Naive thymus-derived CD8-positive, alpha-beta T cell (primary cell): ENCODE data around the gene DPY19L3. TPM values are rescaled to one million over a fixed set of nuclear protein-coding genes. Genes with fewer than 3 reads are reported as not detected.

Experiments used
- ATAC-seq, 2 donors: fragments of 150-1000 bp; cut with Tn5 transposase in 1 of 2; sonication (Bioruptor Pico), chemical (Tn5 transposase) in 1 of 2; 1 replicate in 1 of 2; 2 replicates in 1 of 2; pipeline ENCODE4 v1.10.0; 2021; ENCODE audit warnings: mild to moderate bottlenecking in 2 of 2, moderate library complexity in 2 of 2
- POLR2A ChIA-PET: fragments of 350-600 bp; sonication (Branson Sonifier 250); formaldehyde crosslinking; loops from one replicate; lab custom pipeline; 2021; ENCODE audit warnings: antibody characterized with exemption; lab: Charles Lee
- DNase-seq, 10 donors: peaks; one replicate each; pipeline versions ENCODE4 v3.0.0 to v3.0.0-alpha.2; 2020 to 2022
- H3K27ac Mint-ChIP-seq, 10 donors: one replicate each; pipeline ENCODE4 v1.8.0; 2020 to 2022; ENCODE audit warnings: mild to moderate bottlenecking in 10 of 10, mixed read lengths in 10 of 10, moderate library complexity in 4 of 10, inconsistent platforms in 1 of 10
- H3K27me3 Mint-ChIP-seq, 5 donors: one replicate each; pipeline ENCODE4 v1.8.0; 2021 to 2022; ENCODE audit warnings: mixed read lengths in 5 of 5
- H3K36me3 Mint-ChIP-seq, 3 donors: one replicate each; pipeline ENCODE4 v1.8.0; 2020 to 2022; ENCODE audit warnings: mixed read lengths in 3 of 3, mild to moderate bottlenecking in 2 of 3, inconsistent platforms in 1 of 3
- H3K4me1 Mint-ChIP-seq, 4 donors: one replicate each; pipeline ENCODE4 v1.8.0; 2021 to 2022; ENCODE audit warnings: mixed read lengths in 4 of 4
- H3K4me3 Mint-ChIP-seq, 10 donors: one replicate each; pipeline ENCODE4 v1.8.0; 2020 to 2022; ENCODE audit warnings: mild to moderate bottlenecking in 10 of 10, mixed read lengths in 10 of 10, moderate library complexity in 6 of 10, inconsistent platforms in 1 of 10
- H3K9me3 Mint-ChIP-seq, 9 donors: one replicate each; pipeline ENCODE4 v1.8.0; 2020 to 2022; ENCODE audit warnings: mixed read lengths in 9 of 9, mild to moderate bottlenecking in 3 of 9, inconsistent platforms in 1 of 9, moderate library complexity in 1 of 9
- polyA plus RNA-seq, 3 donors: library from polyadenylated mRNA; unstranded; fragments of 300-500 nt; fragmentation: Illumina TruSeq; gene quantifications; one replicate each; pipeline ENCODE4 v1.2.3, GENCODE V29; 2021
- total RNA-seq, 8 experiments: library from RNA in 2 of 8; stranded (reverse) in 2 of 8; gene quantifications; one replicate each; pipeline ENCODE4 v1.2.3 and lab custom pipeline; 2021 to 2026

DPY19L3 gene
- total and polyA plus RNA-seq, 5 experiments from 2014 or later, result 2.5 to 24.3 (median 4.3) TPM

- H3K36me3 Mint-ChIP-seq, result peaks cover 4 to 36% (median 14%) of the 10 kb centered on the region in 3 donors
- H3K9me3 Mint-ChIP-seq, result no peaks in the 10 kb centered on the region
- peak overlapping the region in 1 of 10 donors; percentile 36 for H3K27ac Mint-ChIP-seq
- H3K4me3 Mint-ChIP-seq, result no peak overlapping the region
- H3K27me3 Mint-ChIP-seq, result no peaks in the 10 kb centered on the region
- no peaks in the 10 kb centered on the region for H3K4me1 Mint-ChIP-seq
- POLR2A ChIA-PET, result no interaction called here
- ATAC-seq (no peak), DNase-seq (no peak)
These were observed 52.1 kb downstream of the DPY19L3 start for GRCh38 chr19:32457571-32458158.

GRCh38 chr19:32458500-32459123, 53.0 kb downstream of the DPY19L3 start:
- POLR2A ChIA-PET, result no interaction called here
- Mint-ChIP-seq H3K27ac (peak overlapping the region in 1 of 10 donors; percentile 36), H3K4me3 (no peak overlapping the region), H3K27me3 (no peaks in the 10 kb centered on the region), H3K36me3 (peaks cover 4 to 40% (median 11%) of the 10 kb centered on the region in 3 donors), H3K4me1 (no peaks in the 10 kb centered on the region), H3K9me3 (no peaks in the 10 kb centered on the region)
- no peak for ATAC-seq
- DNase-seq, result no peak

DNA sequence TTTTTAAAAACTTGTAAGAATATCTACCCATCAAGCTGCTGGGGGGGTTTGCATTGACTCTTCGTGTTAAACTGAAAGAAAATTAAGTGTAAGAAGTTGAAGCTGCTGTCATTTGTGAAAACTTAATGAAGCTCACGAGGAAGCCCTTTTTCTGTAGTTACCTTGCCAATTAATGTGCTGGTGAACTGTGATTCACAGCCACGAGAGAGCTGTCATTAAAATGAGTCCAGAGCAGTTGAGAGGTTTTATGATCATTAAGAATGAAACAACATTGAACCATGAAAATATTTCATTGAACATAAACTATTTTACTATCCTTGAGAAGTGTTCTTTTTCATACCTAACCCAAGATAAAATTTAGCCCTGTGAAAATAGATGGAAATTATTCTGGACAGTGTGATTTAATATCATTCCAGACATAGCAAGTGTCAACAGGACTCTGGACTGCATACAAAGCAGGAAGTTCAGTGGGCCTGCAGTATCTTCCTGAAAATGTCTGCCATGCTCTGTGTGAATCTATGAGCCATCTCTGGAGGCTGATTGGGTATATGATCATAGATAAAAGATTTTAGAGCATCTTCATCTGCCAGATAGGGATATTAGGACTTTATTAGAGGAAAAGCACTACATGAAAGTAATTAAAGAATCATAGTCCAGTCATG, 53.8 kb downstream of the DPY19L3 start:
- POLR2A ChIA-PET, result no interaction called here
- Mint-ChIP-seq H3K4me3 (no peak overlapping the region), H3K4me1 (no peaks in the 10 kb centered on the region)

DNA sequence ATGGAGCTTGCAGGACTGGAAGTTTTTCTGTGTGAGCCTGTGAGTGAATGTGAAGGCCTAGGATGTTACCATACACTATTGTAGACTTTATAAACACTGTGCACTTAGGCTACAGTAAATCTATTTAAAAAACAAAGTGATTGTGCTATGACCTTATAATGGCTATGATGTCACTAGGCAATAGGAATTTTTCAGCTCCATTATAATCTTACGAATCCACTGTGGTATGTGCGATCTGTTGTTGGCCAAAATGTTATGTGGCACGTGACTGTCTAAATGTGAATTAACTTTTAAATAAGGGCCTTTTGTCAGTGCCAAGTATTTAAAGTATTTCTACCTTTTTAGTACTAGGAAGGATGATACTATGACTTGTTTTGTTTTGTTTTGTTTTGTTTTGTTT, 54.9 kb downstream of the DPY19L3 start:
- no peak overlapping the region for H3K27ac Mint-ChIP-seq
- H3K4me3 Mint-ChIP-seq, result no peak overlapping the region
- POLR2A ChIA-PET, result no interaction called here
- H3K27me3 Mint-ChIP-seq, result no peaks in the 10 kb centered on the region
- no peaks in the 10 kb centered on the region for H3K9me3 Mint-ChIP-seq
- peaks cover 4 to 32% (median 7%) of the 10 kb centered on the region in 3 donors for H3K36me3 Mint-ChIP-seq
- DNase-seq (no peak), ATAC-seq (no peak)
- no peaks in the 10 kb centered on the region for H3K4me1 Mint-ChIP-seq

More for the DNA sequence above, 53.8 kb downstream of the DPY19L3 start:
- peaks cover 4 to 37% (median 8%) of the 10 kb centered on the region in 3 donors for H3K36me3 Mint-ChIP-seq
- DNase-seq (no peak), ATAC-seq (no peak)
- no peaks in the 10 kb centered on the region for H3K9me3 Mint-ChIP-seq
- H3K27ac Mint-ChIP-seq, result no peak overlapping the region
- no peaks in the 10 kb centered on the region for H3K27me3 Mint-ChIP-seq

DNA sequence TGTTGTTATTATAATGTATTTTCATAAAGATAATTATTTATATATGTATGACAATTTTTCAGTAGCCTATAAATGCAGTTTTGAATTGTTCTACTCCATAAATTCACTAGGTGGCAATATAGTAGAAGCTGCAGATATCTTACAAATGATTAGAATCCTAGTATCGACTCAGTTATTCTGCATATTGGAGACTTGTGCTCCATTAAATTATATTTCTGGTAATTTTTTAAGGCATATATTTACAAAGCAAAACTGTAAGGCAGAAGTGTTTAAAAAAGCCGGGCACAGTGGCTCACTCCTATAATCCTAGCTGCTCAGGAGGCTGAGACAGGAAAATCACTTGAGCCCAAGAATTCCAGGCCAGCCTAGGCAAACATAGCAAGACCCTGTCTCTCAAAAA, 58.7 kb downstream of the DPY19L3 start:
- H3K27ac Mint-ChIP-seq, result no peak overlapping the region
- H3K4me3 Mint-ChIP-seq, result no peak overlapping the region
- no peaks in the 10 kb centered on the region for H3K27me3 Mint-ChIP-seq
- POLR2A ChIA-PET, result interaction anchor here (0.5 kb wide), 1 partner anchor 558 kb away, joined by 3 read pairs; no protein-coding TSS in a partner anchor
- peak in 2 of 10 donors; percentile 1 to 5 for DNase-seq
- no peaks in the 10 kb centered on the region for H3K4me1 Mint-ChIP-seq
- peaks cover 0 to 12% (median 3%) of the 10 kb centered on the region in 3 donors for H3K36me3 Mint-ChIP-seq
- no peak for ATAC-seq
- H3K9me3 Mint-ChIP-seq, result no peaks in the 10 kb centered on the region

GRCh38 chr19:32465176-32465575, 59.6 kb downstream of the DPY19L3 start:
- ATAC-seq (no peak), DNase-seq (no peak)
- POLR2A ChIA-PET, result no interaction called here
- no peaks in the 10 kb centered on the region for H3K27me3 Mint-ChIP-seq
- H3K27ac Mint-ChIP-seq, result no peak overlapping the region
- no peaks in the 10 kb centered on the region for H3K4me1 Mint-ChIP-seq
- H3K4me3 Mint-ChIP-seq, result no peak overlapping the region
- H3K36me3 Mint-ChIP-seq, result peaks cover 0 to 19% (median 3%) of the 10 kb centered on the region in 3 donors
- no peaks in the 10 kb centered on the region for H3K9me3 Mint-ChIP-seq

- Mint-ChIP-seq H3K27me3 (no peaks in the 10 kb centered on the region), H3K4me3 (no peak overlapping the region), H3K4me1 (no peaks in the 10 kb centered on the region), H3K36me3 (peaks cover 0 to 23% (median 5%) of the 10 kb centered on the region in 3 donors), H3K27ac (no peak overlapping the region), H3K9me3 (no peaks in the 10 kb centered on the region)
- ATAC-seq (no peak), DNase-seq (no peak)
- POLR2A ChIA-PET, result no interaction called here
These were observed 64.2 kb downstream of the DPY19L3 start for GRCh38 chr19:32469795-32470194.

GRCh38 chr19:32471095-32471494, 65.5 kb downstream of the DPY19L3 start:
- no peak overlapping the region for H3K4me3 Mint-ChIP-seq
- H3K27me3 Mint-ChIP-seq, result no peaks in the 10 kb centered on the region
- ATAC-seq, result no peak
- no peak overlapping the region for H3K27ac Mint-ChIP-seq
- H3K36me3 Mint-ChIP-seq, result peaks cover 0 to 23% (median 5%) of the 10 kb centered on the region in 3 donors
- POLR2A ChIA-PET, result no interaction called here
- DNase-seq, result no peak
- no peaks in the 10 kb centered on the region for H3K9me3 Mint-ChIP-seq
- no peaks in the 10 kb centered on the region for H3K4me1 Mint-ChIP-seq

- DNase-seq, result no peak
- no peaks in the 10 kb centered on the region for H3K4me1 Mint-ChIP-seq
- H3K27me3 Mint-ChIP-seq, result no peaks in the 10 kb centered on the region
- H3K4me3 Mint-ChIP-seq, result no peak overlapping the region
- H3K36me3 Mint-ChIP-seq, result peaks cover 0 to 26% (median 5%) of the 10 kb centered on the region in 3 donors
- H3K27ac Mint-ChIP-seq, result no peak overlapping the region
- POLR2A ChIA-PET, result no interaction called here
- no peaks in the 10 kb centered on the region for H3K9me3 Mint-ChIP-seq
- ATAC-seq, result no peak
These were observed 66.2 kb downstream of the DPY19L3 start for GRCh38 chr19:32471811-32472210.

DNA sequence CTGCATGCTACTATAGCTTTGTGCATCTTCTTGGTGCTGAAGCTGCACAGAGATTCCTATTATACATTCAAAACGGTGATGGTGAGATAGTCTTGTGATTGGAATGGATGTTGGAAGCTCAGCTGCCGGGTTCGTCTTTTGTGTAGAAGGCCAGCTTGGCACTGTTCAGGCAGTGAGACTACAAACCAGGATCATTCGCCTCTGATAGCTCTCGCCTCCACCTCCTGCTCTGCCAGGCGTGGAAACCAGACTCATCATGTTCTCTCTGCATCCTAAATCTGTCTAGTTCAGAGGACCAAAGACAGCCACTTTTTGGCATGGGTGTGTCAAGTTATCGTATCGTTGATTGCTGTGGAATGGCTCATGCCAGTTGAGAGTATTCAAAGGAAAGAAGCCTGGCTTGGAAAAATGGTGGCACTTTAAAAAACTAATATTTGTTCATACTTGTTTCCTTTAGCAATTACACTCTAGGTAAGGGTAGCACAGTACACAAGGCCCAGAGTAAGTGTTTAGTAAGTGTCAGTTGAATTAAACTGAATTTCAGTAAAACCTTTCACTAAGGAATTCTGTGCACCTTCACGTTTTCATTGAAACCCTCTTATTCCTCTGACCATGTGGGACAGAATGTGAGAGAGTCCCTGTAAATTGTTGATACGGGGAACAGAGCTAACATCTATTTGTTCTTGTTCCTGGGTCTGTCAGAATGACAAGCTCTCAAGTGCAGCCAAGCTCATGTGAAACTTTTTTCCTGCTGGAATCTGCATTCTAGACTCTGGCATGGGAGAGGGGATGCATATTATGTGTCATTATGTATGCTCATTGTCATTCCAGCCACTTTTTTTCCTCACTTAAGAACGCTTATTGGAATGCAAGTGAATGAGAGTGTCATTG, 69.8 kb downstream of the DPY19L3 start:
- Mint-ChIP-seq H3K27me3 (no peaks in the 10 kb centered on the region), H3K27ac (no peak overlapping the region), H3K9me3 (no peaks in the 10 kb centered on the region), H3K4me3 (no peak overlapping the region), H3K36me3 (peaks cover 8 to 36% (median 23%) of the 10 kb centered on the region in 3 donors), H3K4me1 (no peaks in the 10 kb centered on the region)
- DNase-seq (no peak), ATAC-seq (no peak)
- POLR2A ChIA-PET, result no interaction called here

DNA sequence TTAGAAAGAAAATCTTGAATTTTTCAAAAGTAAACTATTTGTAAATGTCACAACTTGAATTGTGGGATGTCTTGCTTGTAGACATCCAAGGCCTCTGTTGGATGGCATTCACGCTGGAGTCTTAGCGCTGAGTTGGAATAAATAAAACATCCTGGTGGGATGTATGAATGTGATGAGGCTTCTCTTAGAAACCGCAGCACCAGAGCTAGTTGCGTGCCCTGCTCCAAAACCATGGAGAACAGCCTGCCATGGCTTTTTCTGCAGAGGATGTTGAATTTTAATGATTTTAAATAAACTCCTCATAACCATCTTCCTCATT, 70.4 kb downstream of the DPY19L3 start:
- Mint-ChIP-seq H3K4me3 (no peak overlapping the region), H3K27ac (no peak overlapping the region), H3K9me3 (no peaks in the 10 kb centered on the region), H3K36me3 (peaks cover 8 to 38% (median 26%) of the 10 kb centered on the region in 3 donors), H3K27me3 (no peaks in the 10 kb centered on the region), H3K4me1 (no peaks in the 10 kb centered on the region)
- ATAC-seq, result no peak
- DNase-seq, result no peak
- POLR2A ChIA-PET, result no interaction called here

DNA sequence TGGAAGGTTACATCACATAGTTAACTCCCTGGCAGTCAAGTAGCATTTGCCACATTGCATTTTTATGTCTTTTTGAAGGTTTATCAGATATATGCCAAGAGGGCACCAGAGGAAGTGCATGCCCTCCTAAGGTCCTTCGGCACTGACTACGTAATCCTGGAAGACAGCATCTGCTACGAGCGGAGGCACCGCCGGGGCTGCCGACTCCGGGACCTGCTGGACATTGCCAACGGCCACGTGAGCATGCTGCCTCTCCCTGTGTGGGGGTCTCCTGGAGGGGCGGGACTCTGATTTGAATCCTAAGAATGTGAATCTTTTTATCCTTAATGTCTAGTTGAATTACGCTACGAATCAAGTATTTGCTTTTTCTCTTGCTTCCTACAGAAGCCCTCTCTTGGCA, 74.8 kb downstream of the DPY19L3 start:
- H3K4me1 Mint-ChIP-seq, result no peaks in the 10 kb centered on the region
- no peak overlapping the region for H3K27ac Mint-ChIP-seq
- no peaks in the 10 kb centered on the region for H3K9me3 Mint-ChIP-seq
- POLR2A ChIA-PET, result no interaction called here
- H3K27me3 Mint-ChIP-seq, result no peaks in the 10 kb centered on the region
- H3K36me3 Mint-ChIP-seq, result peaks cover 19 to 71% (median 51%) of the 10 kb centered on the region in 3 donors
- no peak for DNase-seq
- no peak for ATAC-seq
- no peak overlapping the region for H3K4me3 Mint-ChIP-seq

GRCh38 chr19:32483574-32483973, 78.0 kb downstream of the DPY19L3 start:
- Mint-ChIP-seq H3K27ac (no peak overlapping the region), H3K4me1 (no peaks in the 10 kb centered on the region), H3K9me3 (peaks cover 0 to 7% (median 0%) of the 10 kb centered on the region in 9 donors), H3K4me3 (no peak overlapping the region), H3K36me3 (peaks cover 17 to 76% (median 62%) of the 10 kb centered on the region in 3 donors), H3K27me3 (no peaks in the 10 kb centered on the region)
- no peak for DNase-seq
- ATAC-seq, result no peak
- POLR2A ChIA-PET, result no interaction called here
